ENCODE results near the gene CIDEC. TPM values are rescaled to one million over a fixed set of nuclear protein-coding genes. Genes with fewer than 3 reads are reported as not detected.

CIDEC gene, protein sequence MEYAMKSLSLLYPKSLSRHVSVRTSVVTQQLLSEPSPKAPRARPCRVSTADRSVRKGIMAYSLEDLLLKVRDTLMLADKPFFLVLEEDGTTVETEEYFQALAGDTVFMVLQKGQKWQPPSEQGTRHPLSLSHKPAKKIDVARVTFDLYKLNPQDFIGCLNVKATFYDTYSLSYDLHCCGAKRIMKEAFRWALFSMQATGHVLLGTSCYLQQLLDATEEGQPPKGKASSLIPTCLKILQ
- 0.38 and 0.48 TPM in 2 replicates for total RNA-seq (2014; rRNA removed; shearing (Covaris generic))

DNA sequence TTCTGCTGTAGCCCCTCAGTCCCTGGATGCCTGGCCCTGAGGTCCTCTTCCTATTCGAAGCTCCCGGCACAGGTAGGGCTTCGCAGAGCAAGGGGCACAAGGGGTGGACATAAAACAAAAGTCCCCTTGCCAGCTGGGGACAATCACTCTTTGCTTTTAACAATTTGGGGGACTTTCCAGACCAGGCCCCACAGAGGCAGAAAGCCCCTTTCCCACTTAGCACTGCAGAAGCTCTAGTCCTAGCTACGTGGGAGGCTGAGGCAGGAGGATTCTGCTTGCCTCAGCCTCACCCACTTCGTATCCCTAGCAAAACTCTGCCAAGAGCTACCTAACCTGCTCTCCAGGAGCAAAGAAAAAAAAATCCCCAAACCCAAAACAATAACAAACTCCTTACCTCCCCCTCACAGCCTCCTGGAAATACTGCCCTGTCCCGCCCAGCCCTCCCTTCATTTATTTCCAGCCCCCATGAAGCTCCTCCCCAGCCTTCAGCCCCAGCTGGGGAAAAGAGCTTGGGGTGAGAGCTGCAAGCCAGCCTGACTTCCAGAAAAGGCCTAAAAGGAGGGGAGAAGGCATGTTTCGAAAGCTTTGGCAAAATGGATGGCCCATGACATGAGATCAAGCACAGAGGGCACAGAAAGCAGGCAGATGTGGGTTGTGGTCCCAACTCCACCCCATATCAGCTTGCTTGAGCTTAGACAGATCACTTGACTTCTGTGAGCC is at the start of gene CIDEC:
Gene CIDEC, minus strand, starts transcription at position 424 of the 720 bp plus-strand sequence. CDS start 1,767 bp downstream, outside the sequence.

GRCh38 chr3:9916734-9917680 is 37.0 kb upstream of the CIDEC start, which contains the start of gene IL17RC:
Gene IL17RC (plus strand): TSS chr3:9917098. CDS start chr3:9917316, 218 bp downstream.

GRCh38 chr3:9902372-9903237 is 22.6 kb upstream of the CIDEC start, which contains the start of gene IL17RE:
Gene IL17RE (plus strand): TSS chr3:9902848. CDS start chr3:9902933, 85 bp downstream.

DNA sequence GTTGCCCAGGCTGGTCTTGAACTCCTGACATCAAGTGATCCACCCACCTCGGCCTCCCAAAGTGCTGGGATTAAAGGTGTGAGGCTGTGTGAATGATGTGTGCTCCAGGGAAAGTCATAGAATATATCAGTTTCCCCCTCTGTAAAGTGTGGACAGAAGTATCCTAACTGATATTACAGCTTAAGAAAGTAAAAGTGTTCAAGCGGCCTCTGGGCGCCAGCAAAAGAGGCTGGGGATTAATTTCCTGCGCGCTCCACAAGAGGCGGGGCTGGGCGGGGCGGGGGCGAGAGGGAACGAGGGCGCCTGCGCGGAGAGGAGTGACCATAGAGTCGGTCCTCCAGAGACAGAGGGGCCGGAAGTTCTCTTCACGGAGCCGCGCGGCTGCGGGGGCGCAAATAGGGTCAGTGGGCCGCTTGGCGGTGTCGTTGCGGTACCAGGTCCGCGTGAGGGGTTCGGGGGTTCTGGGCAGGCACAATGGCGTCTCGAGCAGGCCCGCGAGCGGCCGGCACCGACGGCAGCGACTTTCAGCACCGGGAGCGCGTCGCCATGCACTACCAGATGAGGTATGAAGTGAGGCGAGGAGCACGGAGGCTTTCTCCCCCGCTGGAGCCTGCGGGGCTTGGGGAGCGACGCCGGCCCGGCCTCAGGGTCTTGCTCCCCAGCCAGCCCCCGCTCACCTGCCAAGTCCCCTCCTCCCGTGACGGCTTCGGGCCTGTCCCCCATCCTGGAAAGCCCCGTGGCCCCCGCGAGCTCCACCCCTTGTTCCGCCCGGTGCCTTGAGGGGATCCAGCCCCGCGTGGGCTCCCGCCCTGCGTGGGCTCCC is 10.4 kb upstream of the CIDEC start, which contains the start of gene JAGN1:
Gene JAGN1, plus strand, starts transcription at position 362 of the 823 bp plus-strand sequence. Its CDS starts 113 bp downstream, at position 475.

GRCh38 chr3:9843715-9844438 is 36.2 kb downstream of the CIDEC start, which contains the start of gene RPUSD3:
Gene RPUSD3 (minus strand): TSS chr3:9844008. CDS start chr3:9843990, 18 bp downstream.

Small RNA genes within 50 kb of the gene (small RNA-seq; reads per million reads assigned to genes)
- not detected for gene RNU6-882P

Other genes starting within 250 kb of the CIDEC start
- gene MTMR14, start 230.7 kb downstream of the CIDEC start, total RNA-seq (2014; rRNA removed; shearing (Covaris generic)): 39.7 and 42.3 TPM in 2 replicates
- gene CPNE9, start 176.4 kb downstream of the CIDEC start, total RNA-seq (2014; rRNA removed; shearing (Covaris generic)): 0.05 and 0.11 TPM in 2 replicates
- 41.5 and 43.6 TPM in 2 replicates for gene BRPF1, start 148.5 kb downstream of the CIDEC start, total RNA-seq (2014; rRNA removed; shearing (Covaris generic))
- 36.4 and 39.3 TPM in 2 replicates for gene OGG1, start 130.3 kb downstream of the CIDEC start, total RNA-seq (2014; rRNA removed; shearing (Covaris generic))
- 2.7 and 4.7 TPM in 2 replicates for gene CAMK1, start 110.3 kb downstream of the CIDEC start, total RNA-seq (2014; rRNA removed; shearing (Covaris generic))
- gene TADA3, start 87.8 kb downstream of the CIDEC start, total RNA-seq (2014; rRNA removed; shearing (Covaris generic)): 107 and 109 TPM in 2 replicates
- 187 and 200 TPM in 2 replicates for gene ARPC4, start 87.2 kb downstream of the CIDEC start, total RNA-seq (2014; rRNA removed; shearing (Covaris generic))
- 11.8 and 15.3 TPM in 2 replicates for gene TTLL3, start 70.0 kb downstream of the CIDEC start, total RNA-seq (2014; rRNA removed; shearing (Covaris generic))
- gene RPUSD3, start 36.2 kb downstream of the CIDEC start, total RNA-seq (2014; rRNA removed; shearing (Covaris generic)): 68.3 and 89.1 TPM in 2 replicates
- 36.3 and 37.3 TPM in 2 replicates for gene JAGN1, start 10.4 kb upstream of the CIDEC start, total RNA-seq (2014; rRNA removed; shearing (Covaris generic))
- 0.15 and 0.24 TPM in 2 replicates for gene IL17RE, start 22.6 kb upstream of the CIDEC start, total RNA-seq (2014; rRNA removed; shearing (Covaris generic))
- 35.3 and 37.3 TPM in 2 replicates for gene IL17RC, start 36.8 kb upstream of the CIDEC start, total RNA-seq (2014; rRNA removed; shearing (Covaris generic))
- gene CRELD1, start 53.6 kb upstream of the CIDEC start, total RNA-seq (2014; rRNA removed; shearing (Covaris generic)): 18.7 and 20.7 TPM in 2 replicates
- 1.5 and 1.6 TPM in 2 replicates for gene PRRT3, start 72.2 kb upstream of the CIDEC start, total RNA-seq (2014; rRNA removed; shearing (Covaris generic))
- 42.6 and 59.0 TPM in 2 replicates for gene EMC3, start 106.6 kb upstream of the CIDEC start, total RNA-seq (2014; rRNA removed; shearing (Covaris generic))
- 42.7 and 46.6 TPM in 2 replicates for gene FANCD2, start 146.2 kb upstream of the CIDEC start, total RNA-seq (2014; rRNA removed; shearing (Covaris generic))
- not detected in 2 replicates for gene FANCD2OS, start 228.0 kb upstream of the CIDEC start, total RNA-seq (2014; rRNA removed; shearing (Covaris generic))
- 60.2 and 60.5 TPM in 2 replicates for gene BRK1, start 235.4 kb upstream of the CIDEC start, total RNA-seq (2014; rRNA removed; shearing (Covaris generic))